Endothelial cell of umbilical vein (primary cell): ENCODE data around the gene USH1C. TPM values are rescaled to one million over a fixed set of nuclear protein-coding genes. Genes with fewer than 3 reads are reported as not detected.

Source experiments
- BruUV-seq: library from RNA; stranded (reverse); fragments of 400-500 nt; replicated peaks from 2 replicates; lab custom pipeline; 2021; lab: Mats Ljungman, UMichigan
- CTCF ChIA-PET: fragments of 300-600, 350-600 bp; sonication (Branson Sonifier 250); formaldehyde crosslinking; loops from one replicate; lab custom pipeline; 2021; ENCODE audit warnings: antibody characterized with exemption, inconsistent platforms; lab: Charles Lee
- POLR2A ChIA-PET: fragments of 300-600, 350-600 bp; sonication (Branson Sonifier 250); formaldehyde crosslinking; loops from one replicate; lab custom pipeline; 2021; ENCODE audit warnings: antibody characterized with exemption, inconsistent platforms; lab: Charles Lee
- DNase-seq: peaks from one replicate; pipeline ENCODE4 v3.0.0-alpha.2; 2011; ENCODE audit warnings: low read depth, low spot score
- FAIRE-seq: peaks from 2 replicates; lab custom pipeline; 2011; peaks lifted over from hg19 to GRCh38; lab: Jason Lieb, UNC
- H2AFZ ChIP-seq: 2 replicates; pipeline ENCODE4 v1.6.0; 2012; ENCODE audit warnings: low read depth, low read length, control low read depth, inconsistent platforms
- H3K27ac ChIP-seq: 2 replicates; pipeline ENCODE4 v1.5.1; 2011; ENCODE audit warnings: low read depth, mild to moderate bottlenecking, control low read depth, low read length, moderate library complexity; ENCODE audit not compliant: insufficient read depth
- H3K27me3 ChIP-seq, 2 experiments: 2 replicates each; pipeline versions ENCODE4 v1.6.0 to v1.6.1; 2011; ENCODE audit warnings: low read length in 2 of 2, mixed read lengths in 1 of 2; ENCODE audit not compliant: control insufficient read depth in 2 of 2, insufficient read depth in 2 of 2
- H3K36me3 ChIP-seq, 2 experiments: 2 replicates in 1 of 2; 3 replicates in 1 of 2; pipeline ENCODE4 v1.5.1; 2011; ENCODE audit warnings: low read length in 2 of 2, mild to moderate bottlenecking in 1 of 2, moderate library complexity in 1 of 2; ENCODE audit not compliant: control insufficient read depth in 2 of 2, insufficient read depth in 2 of 2; ENCODE audit errors: extremely low read depth in 1 of 2
- H3K4me1 ChIP-seq: 3 replicates; pipeline ENCODE4 v1.5.1; 2011; ENCODE audit warnings: mild to moderate bottlenecking, low read length; ENCODE audit not compliant: control insufficient read depth, insufficient read depth; ENCODE audit errors: extremely low read depth
- H3K4me2 ChIP-seq: 2 replicates; pipeline ENCODE4 v1.6.1; 2011; ENCODE audit warnings: low read length, control low read depth, mixed read lengths; ENCODE audit not compliant: insufficient read depth
- H3K4me3 ChIP-seq, 3 experiments: fragments of 200-600 bp in 1 of 3; sonication (generic), shearing (Covaris generic) in 1 of 3; replicated peaks in 1 of 3; 2 replicates each; pipeline ENCODE4 v1.5.1; 2011 to 2016; ENCODE audit warnings: control low read depth in 3 of 3, low read length in 3 of 3, mild to moderate bottlenecking in 2 of 3, inconsistent platforms in 1 of 3, low read depth in 1 of 3, moderate library complexity in 1 of 3; ENCODE audit not compliant: insufficient read depth in 1 of 3
- H3K79me2 ChIP-seq: 2 replicates; pipeline ENCODE4 v1.6.0; 2012; ENCODE audit warnings: low read length, inconsistent platforms; ENCODE audit not compliant: control insufficient read depth, insufficient read depth
- H3K9ac ChIP-seq: replicated peaks from 2 replicates; pipeline ENCODE3; 2011; ENCODE audit warnings: low read length, control low read depth; ENCODE audit not compliant: insufficient read depth; ENCODE audit errors: extremely low read depth
- H3K9me1 ChIP-seq: replicated peaks from 3 replicates; pipeline ENCODE4 v1.6.0; 2011; ENCODE audit warnings: mild to moderate bottlenecking, low read length; ENCODE audit not compliant: control insufficient read depth, insufficient read depth; ENCODE audit errors: extremely low read depth
- H3K9me3 ChIP-seq: replicated peaks from 2 replicates; pipeline ENCODE4 v1.5.1; 2012; ENCODE audit warnings: low read length, inconsistent platforms; ENCODE audit not compliant: control insufficient read depth, insufficient read depth
- H4K20me1 ChIP-seq: replicated peaks from 2 replicates; pipeline ENCODE3; 2011; ENCODE audit warnings: mild to moderate bottlenecking, low read length; ENCODE audit not compliant: control insufficient read depth, insufficient read depth; ENCODE audit errors: extremely low read depth
- EZH2 ChIP-seq: IDR thresholded peaks from 2 replicates; pipeline ENCODE4 v1.6.1; 2012; ENCODE audit warnings: borderline replicate concordance, low read depth, mild to moderate bottlenecking, moderate library complexity, low read length, inconsistent platforms; ENCODE audit not compliant: severe bottlenecking
- FOS ChIP-seq: IDR thresholded peaks from 2 replicates; pipeline ENCODE4 v1.6.1; 2011; ENCODE audit warnings: mild to moderate bottlenecking, low read length, moderate library complexity, borderline replicate concordance; ENCODE audit not compliant: insufficient read depth
- GATA2 ChIP-seq: IDR thresholded peaks from 2 replicates; pipeline ENCODE4 v1.7.0; 2011; ENCODE audit warnings: low read depth, mild to moderate bottlenecking, moderate library complexity, mixed read lengths, low read length; ENCODE audit not compliant: insufficient read length, insufficient read depth
- JUN ChIP-seq: IDR thresholded peaks from 2 replicates; pipeline ENCODE4 v1.6.1; 2011; ENCODE audit warnings: borderline replicate concordance, low read depth; ENCODE audit not compliant: insufficient read length, insufficient read depth
- MAX ChIP-seq: IDR thresholded peaks from 2 replicates; pipeline ENCODE4 v1.6.1; 2011; ENCODE audit not compliant: insufficient read depth, insufficient read length
- MYC ChIP-seq: IDR thresholded peaks from one replicate; pipeline ENCODE4 v1.6.1; 2011; ENCODE audit warnings: mild to moderate bottlenecking, low read depth, low read length
- POLR2A ChIP-seq: IDR thresholded peaks from 2 replicates; pipeline ENCODE4 v1.6.1; 2012; ENCODE audit warnings: low read depth, mild to moderate bottlenecking, control low read depth, low read length
- POLR2AphosphoS5 ChIP-seq: IDR thresholded peaks from 2 replicates; pipeline ENCODE4 v1.6.1; 2012; ENCODE audit warnings: low read depth, mild to moderate bottlenecking, control low read depth, low read length, moderate library complexity; ENCODE audit not compliant: insufficient read depth
- dilution Hi-C: fragments of 300-500 bp; cut with MboI; formaldehyde crosslinking; loops from one replicate; pipeline ENCODE4 v1.15.0; 2019; ENCODE audit warnings: low sequenced_read_pairs; ENCODE audit not compliant: extremely low pct_ligation_motif_present
- intact Hi-C: fragments of 100-400 bp; cut with micrococcal nuclease; formaldehyde crosslinking; loops from one replicate; pipeline ENCODE4 v1.10.0; 2022
- polyA plus RNA-seq, 4 experiments: library from polyadenylated mRNA; depleted of rRNA in 3 of 4; stranded (reverse) in 3 of 4; unstranded in 1 of 4; fragments of >200 nt; gene quantifications; 2 replicates each; pipeline versions ENCODE4 v1.2.1 to v1.2.3, GENCODE V29; 2011 to 2012; ENCODE audit warnings: missing spikeins in 1 of 4
- total RNA-seq: library from RNA; stranded (reverse); gene quantifications from 2 replicates; pipeline ENCODE4 v1.2.3, GENCODE V29; 2021
- TF ChIP-seq, protein P1 (sequence below), 2 donors: IDR thresholded peaks; 1 replicate in 1 of 2; 2 replicates in 1 of 2; pipeline ENCODE4 v1.5.1; 2011; ENCODE audit warnings: low read length in 2 of 2, mild to moderate bottlenecking in 2 of 2, moderate library complexity in 2 of 2, control low read depth in 1 of 2, inconsistent platforms in 1 of 2, low read depth in 1 of 2; ENCODE audit not compliant: insufficient read depth in 1 of 2; ENCODE audit errors: extremely low read depth in 1 of 2

Gene USH1C
- total and polyA plus RNA-seq, 2 donors (not counting 3 experiments of a cell fraction or from before 2014, with no cell fraction given): not detected

GRCh38 chr11:17477084-17477333 lies 67.2 kb downstream of the USH1C start:
- ChIA-PET POLR2A (no interaction called here), CTCF (no interaction called here)
- FAIRE-seq (no peak), DNase-seq (no peak)
- no peak overlapping the region for H3K4me3 ChIP-seq
- H3K79me2 ChIP-seq: no peaks in the 10 kb centered on the region
- H3K9me1 ChIP-seq: no peaks in the 10 kb centered on the region
- no peaks in the 10 kb centered on the region for H3K9me3 ChIP-seq
- peaks cover 43 to 54% of the 10 kb centered on the region in 2 experiments for H3K27me3 ChIP-seq
- no peaks in the 10 kb centered on the region for H3K4me1 ChIP-seq
- H3K9ac ChIP-seq: no peak overlapping the region
- BruUV-seq: no TSS peak
- no peak overlapping the region for H3K27ac ChIP-seq
- H3K4me2 ChIP-seq: no peak overlapping the region
- no peaks in the 10 kb centered on the region for H3K36me3 ChIP-seq
- no peak for TF ChIP-seq MAX
- TF ChIP-seq MYC: no peak
- no peak for TF ChIP-seq JUN
- TF ChIP-seq POLR2A: no peak
- TF ChIP-seq POLR2AphosphoS5: no peak
- no peak for TF ChIP-seq FOS
- TF ChIP-seq GATA2: no peak
- TF ChIP-seq EZH2: no peak
- TF ChIP-seq, protein P1, sequence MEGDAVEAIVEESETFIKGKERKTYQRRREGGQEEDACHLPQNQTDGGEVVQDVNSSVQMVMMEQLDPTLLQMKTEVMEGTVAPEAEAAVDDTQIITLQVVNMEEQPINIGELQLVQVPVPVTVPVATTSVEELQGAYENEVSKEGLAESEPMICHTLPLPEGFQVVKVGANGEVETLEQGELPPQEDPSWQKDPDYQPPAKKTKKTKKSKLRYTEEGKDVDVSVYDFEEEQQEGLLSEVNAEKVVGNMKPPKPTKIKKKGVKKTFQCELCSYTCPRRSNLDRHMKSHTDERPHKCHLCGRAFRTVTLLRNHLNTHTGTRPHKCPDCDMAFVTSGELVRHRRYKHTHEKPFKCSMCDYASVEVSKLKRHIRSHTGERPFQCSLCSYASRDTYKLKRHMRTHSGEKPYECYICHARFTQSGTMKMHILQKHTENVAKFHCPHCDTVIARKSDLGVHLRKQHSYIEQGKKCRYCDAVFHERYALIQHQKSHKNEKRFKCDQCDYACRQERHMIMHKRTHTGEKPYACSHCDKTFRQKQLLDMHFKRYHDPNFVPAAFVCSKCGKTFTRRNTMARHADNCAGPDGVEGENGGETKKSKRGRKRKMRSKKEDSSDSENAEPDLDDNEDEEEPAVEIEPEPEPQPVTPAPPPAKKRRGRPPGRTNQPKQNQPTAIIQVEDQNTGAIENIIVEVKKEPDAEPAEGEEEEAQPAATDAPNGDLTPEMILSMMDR (IDR thresholded peaks at IDR 0.05; ENCODE audit: extremely low read depth in 1 of 2, insufficient read depth in 1 of 2, low read depth in 1 of 2, low read length in 2 of 2): no peak
- no peaks in the 10 kb centered on the region for H4K20me1 ChIP-seq
- intact Hi-C loops: no loop called here
- H2AFZ ChIP-seq: no peak overlapping the region
- dilution Hi-C loops: no loop called here
